Tibial artery (tissue), 4 donors: ENCODE results near the gene PRPF8.
A peak's percentile ranks its signal among the peaks of the same experiment; 100 is the strongest.
"Not testable (repeated sequence)": the region's sequence is repeated elsewhere in the genome, so short reads cannot be mapped to it uniquely, and the experiment has no call there.

ENCODE experiments used
- DNase-seq, 2 donors: peaks; one replicate each; pipeline ENCODE4 v3.0.0-alpha.2; 2019
- H3K27ac ChIP-seq, 2 donors: fragments of 200-600 bp; sonication (generic) in 1 of 2; 1 replicate in 1 of 2; 2 replicates in 1 of 2; pipeline ENCODE4 v1.5.1; 2018 to 2019; ENCODE audit warnings: mild to moderate bottlenecking in 1 of 2
- H3K27me3 ChIP-seq, 2 donors: fragments of 200-600 bp; sonication (generic) in 1 of 2; one replicate each; pipeline versions ENCODE4 v1.5.1 to v1.6.0; 2016 to 2019
- H3K36me3 ChIP-seq, 3 donors: fragments of 200-600 bp; sonication (generic) in 2 of 3; one replicate each; pipeline ENCODE4 v1.5.1; 2016 to 2019; ENCODE audit warnings: mild to moderate bottlenecking in 2 of 3
- H3K4me1 ChIP-seq, 4 donors: fragments of 200-600 bp; sonication (generic) in 2 of 4; 1 replicate in 3 of 4; 2 replicates in 1 of 4; pipeline ENCODE4 v1.5.1; 2016 to 2019
- H3K4me3 ChIP-seq, 2 donors: fragments of 200-600 bp; sonication (generic) in 1 of 2; 1 replicate in 1 of 2; 2 replicates in 1 of 2; pipeline ENCODE4 v1.5.1; 2018 to 2019; ENCODE audit warnings: mild to moderate bottlenecking in 2 of 2
- H3K9me3 ChIP-seq, 3 donors: fragments of 200-600 bp; sonication (generic) in 1 of 3; one replicate each; pipeline ENCODE4 v1.5.1; 2016 to 2019
- CTCF ChIP-seq, 2 experiments: fragments of 200-600 bp in 1 of 2; fragments of 450-650 bp in 1 of 2; IDR thresholded peaks; one replicate each; pipeline ENCODE4 v1.5.1; 2017 to 2019; ENCODE audit warnings: antibody characterized with exemption in 2 of 2, mild to moderate bottlenecking in 1 of 2, moderate library complexity in 1 of 2
- intact Hi-C: fragments of 100-400 bp; cut with DNase I; formaldehyde crosslinking; loops from one replicate; pipeline ENCODE4 v1.15.0; 2023; ENCODE audit warnings: low total_unique reads

The PRPF8 gene

GRCh38 chr17:1726626-1727257 lies 42.1 kb upstream of the PRPF8 start:
- TF ChIP-seq CTCF (IDR thresholded peaks at IDR 0.05): no peak
- H3K36me3 ChIP-seq: peaks cover 16 to 56% (median 46%) of the 10 kb centered on the region in 3 donors
- no peak overlapping the region for H3K4me3 ChIP-seq
- DNase-seq: no peak
- H3K27ac ChIP-seq: no peak overlapping the region
- intact Hi-C loops: loop anchor here (10.0 kb wide), 1 partner anchor 108 kb away; the partner anchor contains the start of gene RPA1
- no peaks in the 10 kb centered on the region for H3K27me3 ChIP-seq
- H3K4me1 ChIP-seq: peaks cover 0 to 46% (median 24%) of the 10 kb centered on the region in 4 donors
- H3K9me3 ChIP-seq: no peaks in the 10 kb centered on the region

GRCh38 chr17:1725642-1726511 lies 41.2 kb upstream of the PRPF8 start:
- Histone ChIP-seq H3K27me3 (no peaks in the 10 kb centered on the region), H3K4me1 (peaks cover 0 to 43% (median 26%) of the 10 kb centered on the region in 4 donors), H3K9me3 (no peaks in the 10 kb centered on the region), H3K36me3 (peaks cover 11 to 48% (median 42%) of the 10 kb centered on the region in 3 donors), H3K27ac (peak overlapping the region in 1 of 2 donors; percentile 86), H3K4me3 (peak overlapping the region; percentile 75 to 85)
- no peak for DNase-seq
- intact Hi-C loops: loop anchor here (2.0 to 10.0 kb wide), 2 partner anchors 55 to 109 kb away; partner anchors contain the start of gene RPA1
- TF ChIP-seq CTCF (IDR thresholded peaks at IDR 0.05): no peak

DNA sequence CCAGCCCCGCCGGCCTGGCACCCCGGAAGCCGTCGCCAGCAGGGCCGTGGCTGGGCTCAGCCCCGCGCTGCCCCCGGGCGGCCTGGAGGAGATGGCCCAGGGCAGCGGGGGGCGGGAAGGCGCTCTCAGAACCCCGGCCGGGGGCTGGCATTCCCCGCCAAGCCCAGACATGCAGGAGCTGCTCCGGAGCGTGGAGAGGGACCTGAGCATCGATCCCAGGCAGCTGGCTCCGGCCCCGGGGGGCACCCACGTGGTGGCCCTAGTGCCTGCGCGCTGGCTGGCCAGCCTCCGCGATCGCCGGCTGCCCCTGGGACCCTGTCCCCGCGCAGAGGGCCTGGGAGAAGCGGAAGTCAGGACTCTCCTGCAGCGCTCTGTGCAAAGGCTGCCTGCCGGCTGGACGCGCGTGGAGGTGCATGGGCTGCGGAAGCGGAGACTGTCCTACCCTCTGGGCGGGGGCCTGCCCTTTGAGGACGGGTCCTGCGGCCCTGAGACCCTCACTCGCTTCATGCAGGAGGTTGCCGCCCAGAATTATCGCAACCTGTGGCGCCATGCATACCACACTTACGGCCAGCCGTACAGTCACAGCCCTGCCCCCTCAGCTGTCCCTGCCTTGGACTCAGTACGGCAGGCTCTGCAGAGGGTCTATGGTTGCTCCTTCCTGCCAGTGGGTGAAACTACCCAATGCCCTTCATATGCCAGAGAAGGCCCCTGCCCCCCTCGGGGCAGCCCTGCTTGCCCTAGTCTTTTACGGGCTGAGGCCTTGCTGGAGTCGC lies 40.4 kb upstream of the PRPF8 start:
- DNase-seq: peak; percentile 36 to 74
- Histone ChIP-seq H3K36me3 (peaks cover 9 to 39% (median 36%) of the 10 kb centered on the region in 3 donors), H3K27me3 (no peaks in the 10 kb centered on the region), H3K27ac (peak overlapping the region; percentile 78 to 86), H3K9me3 (no peaks in the 10 kb centered on the region), H3K4me1 (peaks cover 0 to 44% (median 26%) of the 10 kb centered on the region in 4 donors), H3K4me3 (peak overlapping the region; percentile 75 to 85)
- TF ChIP-seq CTCF (IDR thresholded peaks at IDR 0.05): no peak
- intact Hi-C loops: loop anchor here (2.0 to 10.0 kb wide), 2 partner anchors 56 to 110 kb away; partner anchors contain the start of gene RPA1

DNA sequence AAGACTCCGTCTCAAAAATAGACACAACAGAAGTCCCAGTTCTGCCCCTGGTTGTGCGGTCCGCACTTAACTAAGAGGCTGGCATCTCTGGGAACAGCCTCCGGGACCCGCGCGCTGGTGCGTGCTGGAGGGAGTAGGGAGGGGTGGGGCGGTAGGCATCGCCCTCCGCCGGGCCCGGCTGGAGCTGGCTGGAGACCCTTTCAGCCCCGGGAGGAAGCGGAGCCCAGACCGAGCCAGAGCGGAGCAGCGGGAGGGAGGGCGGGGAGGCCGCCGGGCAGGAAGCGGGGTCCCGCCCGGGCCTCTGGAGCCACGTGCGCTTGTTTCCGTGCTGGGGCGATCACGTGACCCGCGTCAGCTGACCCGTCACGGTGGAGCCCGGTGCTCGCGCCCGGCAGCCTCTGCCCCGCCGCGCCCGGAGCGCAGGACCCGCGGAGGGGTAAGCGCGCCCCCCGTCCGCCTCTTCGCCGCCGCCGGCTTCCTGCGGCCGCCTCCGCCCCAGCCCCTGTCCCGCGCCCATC lies 39.7 kb upstream of the PRPF8 start, which contains the start of gene WDR81:
TSS of gene WDR81 (plus strand) at position 354 of the 518 bp plus-strand sequence. CDS start 256 bp downstream, outside the sequence.
- DNase-seq: peak; percentile 94 to 95
- no peaks in the 10 kb centered on the region for H3K27me3 ChIP-seq
- peak within 1 kb of the TSS; percentile 78 to 86 for H3K27ac ChIP-seq
- no peaks in the 10 kb centered on the region for H3K9me3 ChIP-seq
- TF ChIP-seq CTCF (IDR thresholded peaks at IDR 0.05): no peak
- H3K4me1 ChIP-seq: peaks cover 0 to 42% (median 26%) of the 10 kb centered on the region in 4 donors
- H3K4me3 ChIP-seq: peak within 1 kb of the TSS; percentile 75 to 85
- H3K36me3 ChIP-seq: peaks cover 9 to 36% (median 34%) of the 10 kb centered on the region in 3 donors
- intact Hi-C loops: loop anchor here (2.0 to 10.0 kb wide), 2 partner anchors 56 to 110 kb away; partner anchors contain the start of gene RPA1

- not testable (repeated sequence) for DNase-seq, H3K4me3 ChIP-seq, H3K27ac ChIP-seq, H3K27me3 ChIP-seq, H3K9me3 ChIP-seq
- H3K4me1 ChIP-seq: peaks cover 0 to 48% (median 31%) of the 10 kb centered on the region in 4 donors
- intact Hi-C loops: loop anchor here (10.0 kb wide), 1 partner anchor 113 kb away; the partner anchor contains the start of gene RPA1
- H3K36me3 ChIP-seq: peaks cover 0 to 13% (median 12%) of the 10 kb centered on the region in 3 donors
Measured at GRCh38 chr17:1722022-1722421, 37.4 kb upstream of the PRPF8 start.
